ENCODE results near the gene TAF13. TPM values are rescaled to one million over a fixed set of nuclear protein-coding genes. Genes with fewer than 3 reads are reported as not detected.
A peak's percentile ranks its signal among the peaks of the same experiment; 100 is the strongest.

TAF13 gene
- total RNA-seq, 4 donors from 2014 or later = 11.4 to 30.8 (median 25.9) TPM

DNA sequence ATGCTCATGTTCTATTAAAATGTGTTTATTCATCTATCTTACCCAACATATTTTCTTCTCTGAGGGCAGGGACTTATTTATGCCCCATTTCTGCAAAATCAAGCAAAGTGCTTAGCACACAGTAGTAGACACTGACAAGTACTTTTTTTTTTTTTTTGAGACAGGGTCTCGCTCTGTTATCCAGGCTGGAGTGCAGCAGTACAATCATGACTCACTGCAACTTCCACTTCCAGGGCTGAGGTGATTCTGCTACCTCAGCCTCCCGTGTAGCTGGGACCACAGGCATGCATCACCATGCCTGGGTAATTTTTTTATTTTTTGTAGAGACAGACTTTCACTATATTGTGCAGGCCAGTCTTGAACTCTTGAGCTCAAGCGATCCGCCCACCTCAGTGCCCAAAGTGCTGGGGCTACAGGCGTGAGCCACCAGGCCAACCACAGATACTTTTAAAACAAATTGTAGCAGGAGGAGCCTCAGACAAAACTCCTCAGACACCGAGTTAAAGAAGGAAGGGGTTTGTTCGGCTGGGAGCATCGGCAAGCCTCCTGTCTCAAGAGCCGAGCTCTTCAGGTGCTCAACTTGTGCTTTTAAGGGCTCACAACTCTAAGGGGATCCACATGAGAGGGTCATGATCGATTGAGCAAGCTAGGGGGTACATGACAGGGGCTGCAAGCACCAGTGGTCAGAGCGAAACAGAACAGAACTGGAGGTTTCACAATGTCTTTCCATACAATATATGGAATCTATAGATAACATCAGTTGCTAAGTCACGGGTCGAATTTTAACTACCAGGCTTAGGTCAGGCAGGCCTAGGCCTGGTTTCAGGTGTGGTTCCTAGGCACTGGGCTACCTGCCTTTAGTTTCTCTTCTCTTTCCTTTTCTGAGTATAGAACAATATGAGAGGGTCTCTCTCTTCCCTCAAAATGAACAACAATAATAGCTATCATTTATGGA, 9.0 kb upstream of the TAF13 start:
- 83 to 93% methylated on average over 13 of the region's 13 CpGs for WGBS, 2 donors

DNA sequence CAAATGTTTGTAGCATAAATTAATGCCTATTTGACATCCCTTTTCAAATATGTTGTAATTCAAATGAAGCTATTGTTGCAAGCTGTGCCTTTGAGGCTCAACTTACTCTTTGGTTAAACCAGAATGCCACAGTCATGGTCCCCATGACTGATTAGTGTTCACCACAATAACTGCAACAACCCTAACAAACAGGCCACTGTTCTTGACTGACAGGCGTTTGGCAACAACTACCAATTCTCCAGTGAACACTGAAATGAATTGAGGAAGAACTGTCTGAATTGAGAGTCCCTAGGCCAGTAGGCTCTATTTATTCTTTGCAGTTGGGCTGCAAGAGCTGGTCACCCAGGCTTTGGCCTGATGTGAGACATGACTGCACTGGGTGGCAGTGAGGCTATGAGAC, 8.1 kb upstream of the TAF13 start:
- no peak overlapping the region for H3K4me3 ChIP-seq
- no peaks in the 10 kb centered on the region for H3K36me3 ChIP-seq
- no peak for DNase-seq (ENCODE audit: low spot score in 2 of 2)
- peak overlapping the region in 3 of 4 donors; percentile 2 to 87 (median 57) for H3K27ac ChIP-seq
- H3K4me1 ChIP-seq = peaks cover 0 to 34% (median 14%) of the 10 kb centered on the region in 4 donors
- H3K27me3 ChIP-seq = no peaks in the 10 kb centered on the region
- peak; percentile 61 to 79 for TF ChIP-seq EP300 (IDR thresholded peaks at IDR 0.05)
- TF ChIP-seq, protein P1, sequence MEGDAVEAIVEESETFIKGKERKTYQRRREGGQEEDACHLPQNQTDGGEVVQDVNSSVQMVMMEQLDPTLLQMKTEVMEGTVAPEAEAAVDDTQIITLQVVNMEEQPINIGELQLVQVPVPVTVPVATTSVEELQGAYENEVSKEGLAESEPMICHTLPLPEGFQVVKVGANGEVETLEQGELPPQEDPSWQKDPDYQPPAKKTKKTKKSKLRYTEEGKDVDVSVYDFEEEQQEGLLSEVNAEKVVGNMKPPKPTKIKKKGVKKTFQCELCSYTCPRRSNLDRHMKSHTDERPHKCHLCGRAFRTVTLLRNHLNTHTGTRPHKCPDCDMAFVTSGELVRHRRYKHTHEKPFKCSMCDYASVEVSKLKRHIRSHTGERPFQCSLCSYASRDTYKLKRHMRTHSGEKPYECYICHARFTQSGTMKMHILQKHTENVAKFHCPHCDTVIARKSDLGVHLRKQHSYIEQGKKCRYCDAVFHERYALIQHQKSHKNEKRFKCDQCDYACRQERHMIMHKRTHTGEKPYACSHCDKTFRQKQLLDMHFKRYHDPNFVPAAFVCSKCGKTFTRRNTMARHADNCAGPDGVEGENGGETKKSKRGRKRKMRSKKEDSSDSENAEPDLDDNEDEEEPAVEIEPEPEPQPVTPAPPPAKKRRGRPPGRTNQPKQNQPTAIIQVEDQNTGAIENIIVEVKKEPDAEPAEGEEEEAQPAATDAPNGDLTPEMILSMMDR (IDR thresholded peaks at IDR 0.05) = no peak
- TF ChIP-seq POLR2A (IDR thresholded peaks at IDR 0.05) = no peak
- WGBS, 2 donors = 33 to 44% methylated on average over 1 of the region's 1 CpG
- H3K9me3 ChIP-seq = no peaks in the 10 kb centered on the region

More for the DNA sequence above, 9.0 kb upstream of the TAF13 start:
- no peaks in the 10 kb centered on the region for H3K9me3 ChIP-seq
- H3K27ac ChIP-seq = peak overlapping the region in 2 of 4 donors; percentile 57 to 71
- no peaks in the 10 kb centered on the region for H3K27me3 ChIP-seq
- peaks cover 0 to 38% (median 18%) of the 10 kb centered on the region in 4 donors for H3K4me1 ChIP-seq
- TF ChIP-seq POLR2A (IDR thresholded peaks at IDR 0.05) (no peak), EP300 (IDR thresholded peaks at IDR 0.05) (no peak)
- TF ChIP-seq, protein P1 (IDR thresholded peaks at IDR 0.05) = no peak
- DNase-seq (ENCODE audit: low spot score in 2 of 2) = no peak
- no peak overlapping the region for H3K4me3 ChIP-seq
- no peaks in the 10 kb centered on the region for H3K36me3 ChIP-seq

- H3K4me3 ChIP-seq = no peak overlapping the region
- 52 to 55% methylated on average over 3 of the region's 3 CpGs for WGBS, 2 donors
- peak overlapping the region in 3 of 4 donors; percentile 2 to 87 (median 57) for H3K27ac ChIP-seq
- H3K27me3 ChIP-seq = no peaks in the 10 kb centered on the region
- H3K4me1 ChIP-seq = peaks cover 0 to 29% (median 12%) of the 10 kb centered on the region in 4 donors
- no peaks in the 10 kb centered on the region for H3K9me3 ChIP-seq
- TF ChIP-seq POLR2A (IDR thresholded peaks at IDR 0.05) = no peak
- no peak for TF ChIP-seq EP300 (IDR thresholded peaks at IDR 0.05)
- TF ChIP-seq, protein P1 (IDR thresholded peaks at IDR 0.05) = no peak
- H3K36me3 ChIP-seq = no peaks in the 10 kb centered on the region
- no peak for DNase-seq (ENCODE audit: low spot score in 2 of 2)
Measured at GRCh38 chr1:109083501-109083900, 7.7 kb upstream of the TAF13 start.

- Histone ChIP-seq H3K27ac (peak overlapping the region in 3 of 4 donors; percentile 11 to 82 (median 80)), H3K4me1 (peaks cover 0 to 35% (median 14%) of the 10 kb centered on the region in 4 donors), H3K27me3 (no peaks in the 10 kb centered on the region), H3K9me3 (no peaks in the 10 kb centered on the region), H3K4me3 (no peak overlapping the region), H3K36me3 (no peaks in the 10 kb centered on the region)
- TF ChIP-seq EP300 (IDR thresholded peaks at IDR 0.05) = no peak
- DNase-seq (ENCODE audit: low spot score in 2 of 2) = no peak
- 84 to 93% methylated on average over 5 of the region's 5 CpGs for WGBS, 2 donors
Measured at GRCh38 chr1:109080441-109081082, 4.8 kb upstream of the TAF13 start.

DNA sequence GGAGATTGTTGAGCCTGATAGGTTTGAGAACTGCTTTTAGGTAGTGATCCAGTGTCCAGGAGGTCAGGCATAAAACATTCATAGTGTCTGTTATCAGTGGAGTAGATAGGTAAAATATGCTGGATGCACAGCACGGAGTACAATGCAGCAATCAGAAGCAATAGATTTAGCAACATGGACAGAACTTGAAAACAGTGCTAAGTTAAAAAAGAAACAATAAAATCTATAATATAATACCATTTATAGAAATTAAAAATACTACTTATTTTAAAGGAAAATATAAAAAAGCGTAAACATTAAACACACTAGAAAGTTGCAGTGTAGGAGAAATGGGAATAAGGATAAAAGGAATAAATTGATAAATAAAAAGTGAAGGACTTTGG, 3.4 kb upstream of the TAF13 start:
- 97 to 98% methylated on average over 2 of the region's 2 CpGs for WGBS, 2 donors
- DNase-seq (ENCODE audit: low spot score in 2 of 2) = no peak
- peak overlapping the region in 2 of 4 donors; percentile 80 to 82 for H3K27ac ChIP-seq

More for the DNA sequence above, 3.4 kb upstream of the TAF13 start:
- Histone ChIP-seq H3K9me3 (no peaks in the 10 kb centered on the region), H3K4me3 (no peak overlapping the region), H3K27me3 (no peaks in the 10 kb centered on the region), H3K36me3 (no peaks in the 10 kb centered on the region), H3K4me1 (peaks cover 0 to 33% (median 20%) of the 10 kb centered on the region in 4 donors)
- TF ChIP-seq, protein P1 (IDR thresholded peaks at IDR 0.05) = no peak
- TF ChIP-seq POLR2A (IDR thresholded peaks at IDR 0.05) = no peak
- TF ChIP-seq EP300 (IDR thresholded peaks at IDR 0.05) = no peak

All from tibial nerve (tissue), 4 donors.